Esophagus muscularis mucosa (tissue), 4 donors: ENCODE results near the gene TRIM5.

Experiments used
- CTCF ChIP-seq, 3 experiments: fragments of 200-600 bp in 2 of 3; fragments of 450-650 bp in 1 of 3; sonication (generic) in 2 of 3; IDR thresholded peaks; one replicate each; pipeline ENCODE4 v1.5.1; 2017 to 2019; ENCODE audit warnings: antibody characterized with exemption in 3 of 3, mild to moderate bottlenecking in 2 of 3, moderate library complexity in 1 of 3
- EP300 ChIP-seq: sonication (generic); formaldehyde crosslinking; IDR thresholded peaks from one replicate; pipeline ENCODE4 v1.6.1; 2017; ENCODE audit warnings: antibody characterized with exemption
- POLR2A ChIP-seq: fragments of 450-650 bp; IDR thresholded peaks from one replicate; pipeline ENCODE4 v1.6.1; 2017; ENCODE audit warnings: antibody characterized with exemption, moderate library complexity, mild to moderate bottlenecking, low read depth
- POLR2AphosphoS5 ChIP-seq, 2 donors: sonication (generic); formaldehyde crosslinking; IDR thresholded peaks; one replicate each; pipeline ENCODE4 v1.6.1; 2017; ENCODE audit warnings: antibody characterized with exemption in 2 of 2

- no peak for TF ChIP-seq CTCF (IDR thresholded peaks at IDR 0.05)
- TF ChIP-seq POLR2A, result no peak
- TF ChIP-seq EP300, result no peak
- no peak for TF ChIP-seq POLR2AphosphoS5 (IDR thresholded peaks at IDR 0.05)
These were observed 13.0 kb downstream of the TRIM5 start for GRCh38 chr11:5671831-5672230.
